Thyroid gland (tissue), 4 donors: ENCODE data around the gene SKIC2.
"Not testable (repeated sequence)": the region's sequence is repeated elsewhere in the genome, so short reads cannot be mapped to it uniquely, and the experiment has no call there.

Source experiments
- POLR2A ChIP-seq, 2 donors: fragments of 450-650 bp; IDR thresholded peaks; one replicate each; pipeline ENCODE4 v1.6.1; 2017; ENCODE audit warnings: antibody characterized with exemption in 2 of 2, mild to moderate bottlenecking in 2 of 2, moderate library complexity in 1 of 2
- TF ChIP-seq, protein P1 (sequence below), 6 experiments: fragments of 200-600 bp in 3 of 6; fragments of 450-650 bp in 3 of 6; sonication (generic) in 3 of 6; IDR thresholded peaks; one replicate each; pipeline ENCODE4 v1.5.1; 2016 to 2019; ENCODE audit warnings: antibody characterized with exemption in 6 of 6, mild to moderate bottlenecking in 2 of 6, inconsistent platforms in 1 of 6, moderate library complexity in 1 of 6

DNA sequence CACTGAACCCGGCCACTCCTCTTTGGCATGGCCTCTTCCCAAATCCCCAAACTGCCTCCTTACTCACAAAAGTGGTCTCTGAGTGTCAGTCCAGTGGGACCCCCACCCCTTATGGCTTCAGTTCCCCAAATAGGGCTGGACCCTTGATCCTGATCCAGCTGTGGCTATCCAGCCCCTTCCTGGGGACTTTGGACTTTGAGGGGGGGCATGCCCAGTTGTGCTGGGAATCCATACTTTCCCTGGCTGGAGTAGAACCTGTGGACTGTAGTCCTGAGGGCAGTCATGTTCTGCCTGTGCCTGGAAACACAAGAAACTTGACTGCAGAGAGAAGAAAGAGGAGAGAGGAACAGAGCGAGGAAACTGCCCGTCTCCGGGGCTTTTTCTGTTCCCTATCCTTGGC lies 45.4 kb downstream of the SKIC2 start:
- TF ChIP-seq, protein P1, sequence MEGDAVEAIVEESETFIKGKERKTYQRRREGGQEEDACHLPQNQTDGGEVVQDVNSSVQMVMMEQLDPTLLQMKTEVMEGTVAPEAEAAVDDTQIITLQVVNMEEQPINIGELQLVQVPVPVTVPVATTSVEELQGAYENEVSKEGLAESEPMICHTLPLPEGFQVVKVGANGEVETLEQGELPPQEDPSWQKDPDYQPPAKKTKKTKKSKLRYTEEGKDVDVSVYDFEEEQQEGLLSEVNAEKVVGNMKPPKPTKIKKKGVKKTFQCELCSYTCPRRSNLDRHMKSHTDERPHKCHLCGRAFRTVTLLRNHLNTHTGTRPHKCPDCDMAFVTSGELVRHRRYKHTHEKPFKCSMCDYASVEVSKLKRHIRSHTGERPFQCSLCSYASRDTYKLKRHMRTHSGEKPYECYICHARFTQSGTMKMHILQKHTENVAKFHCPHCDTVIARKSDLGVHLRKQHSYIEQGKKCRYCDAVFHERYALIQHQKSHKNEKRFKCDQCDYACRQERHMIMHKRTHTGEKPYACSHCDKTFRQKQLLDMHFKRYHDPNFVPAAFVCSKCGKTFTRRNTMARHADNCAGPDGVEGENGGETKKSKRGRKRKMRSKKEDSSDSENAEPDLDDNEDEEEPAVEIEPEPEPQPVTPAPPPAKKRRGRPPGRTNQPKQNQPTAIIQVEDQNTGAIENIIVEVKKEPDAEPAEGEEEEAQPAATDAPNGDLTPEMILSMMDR (IDR thresholded peaks at IDR 0.05), result not testable (repeated sequence)
- TF ChIP-seq POLR2A (IDR thresholded peaks at IDR 0.05), result not testable (repeated sequence)
